HFFc6 (cell line): ENCODE measurements around the gene NELFB. TPM values are rescaled to one million over a fixed set of nuclear protein-coding genes. Genes with fewer than 3 reads are reported as not detected.

Source experiments
- DNase-seq: peaks from one replicate; pipeline ENCODE4 v3.0.0-alpha.2; 2018
- H3K27ac Mint-ChIP-seq: 2 replicates; pipeline ENCODE4 v1.8.0; 2020; ENCODE audit warnings: mild to moderate bottlenecking, mixed read lengths
- H3K27me3 Mint-ChIP-seq: 2 replicates; pipeline ENCODE4 v1.8.0; 2021; ENCODE audit warnings: mild to moderate bottlenecking, moderate library complexity, mixed read lengths; ENCODE audit not compliant: insufficient read depth
- H3K36me3 Mint-ChIP-seq: 2 replicates; pipeline ENCODE4 v1.8.0; 2021; ENCODE audit warnings: low read depth, mixed read lengths
- H3K4me1 Mint-ChIP-seq: 2 replicates; pipeline ENCODE4 v1.8.0; 2020; ENCODE audit warnings: low read depth, mixed read lengths
- H3K4me3 Mint-ChIP-seq: 2 replicates; pipeline ENCODE4 v1.8.0; 2020; ENCODE audit warnings: mild to moderate bottlenecking, moderate library complexity, mixed read lengths
- H3K9me3 Mint-ChIP-seq: 2 replicates; pipeline ENCODE4 v1.8.0; 2020; ENCODE audit warnings: mild to moderate bottlenecking, mixed read lengths
- CTCF ChIP-seq: fragments of 200-600 bp; sonication (generic); IDR thresholded peaks from 2 replicates; pipeline ENCODE4 v1.5.0; 2021; ENCODE audit warnings: antibody characterized with exemption, mild to moderate bottlenecking
- total RNA-seq, 6 experiments: library from RNA; stranded (reverse); fragmentation: NEBNext Ultra II Directional; extraction: Animal tissue kit (Norgen Biotek cat#: 25700); gene quantifications; 2 replicates in 1 of 6; 3 replicates in 5 of 6; pipeline ENCODE4 v1.2.3, GENCODE V29; 2021

NELFB gene
- total RNA-seq, 6 experiments from 2014 or later = 48.5 to 59.9 (median 52.7) TPM

- no peak for DNase-seq
- Mint-ChIP-seq H3K9me3 (no peaks in the 10 kb centered on the region), H3K4me1 (peaks cover 16% of the 10 kb centered on the region), H3K27me3 (peaks cover 7% of the 10 kb centered on the region), H3K4me3 (no peak overlapping the region), H3K36me3 (no peaks in the 10 kb centered on the region; the same call in 1 of the 2 replicates), H3K27ac (peak overlapping the region; percentile 72)
- peak; percentile 39 for TF ChIP-seq CTCF
Measured at GRCh38 chr9:137275588-137276472, 20.7 kb downstream of the NELFB start.

- H3K9me3 Mint-ChIP-seq = no peaks in the 10 kb centered on the region
- peak overlapping the region; percentile 97 for H3K27ac Mint-ChIP-seq
- peak overlapping the region; percentile 96 for H3K4me3 Mint-ChIP-seq
- no peak for TF ChIP-seq CTCF
- H3K27me3 Mint-ChIP-seq = peaks cover 7% of the 10 kb centered on the region
- H3K36me3 Mint-ChIP-seq = no peaks in the 10 kb centered on the region
- peak; percentile 24 for DNase-seq
- peaks cover 16% of the 10 kb centered on the region for H3K4me1 Mint-ChIP-seq
Measured at GRCh38 chr9:137276473-137277328, 21.6 kb downstream of the NELFB start.

DNA sequence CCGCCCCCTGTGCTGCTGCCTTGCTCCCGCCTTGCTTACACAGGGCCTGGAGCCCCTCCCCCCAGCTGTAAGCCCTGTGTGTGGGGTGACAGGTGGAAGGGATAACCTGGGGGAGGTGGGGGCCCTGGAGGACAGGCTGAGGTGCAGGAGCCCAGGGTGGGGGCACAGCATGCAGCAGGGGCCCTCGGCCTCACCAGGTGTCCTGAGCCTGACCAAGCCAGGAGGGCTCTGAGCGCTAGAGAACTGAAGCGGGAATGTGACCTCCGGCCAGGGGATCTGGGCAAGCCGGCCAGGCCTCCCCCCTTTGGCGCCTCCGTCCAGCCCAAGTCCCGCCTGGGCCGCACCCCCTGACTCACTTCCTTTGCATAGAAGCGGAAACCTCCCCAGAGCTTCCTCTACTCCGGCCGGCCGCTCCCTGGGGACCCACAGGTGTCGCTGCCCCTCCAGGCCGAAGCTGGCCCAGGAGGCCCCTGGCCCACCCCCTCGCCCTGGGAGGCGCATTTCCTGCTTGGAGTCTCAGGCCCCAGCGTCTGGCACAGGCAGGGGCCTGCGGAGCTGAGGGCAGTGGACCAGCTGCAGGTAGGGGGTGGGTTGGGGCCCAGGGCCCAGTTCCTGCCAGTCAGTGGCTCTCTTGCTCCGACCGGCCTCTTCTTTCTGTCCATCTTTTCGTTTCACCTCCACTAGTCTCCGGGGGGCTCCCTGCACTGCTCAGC is 22.4 kb downstream of the NELFB start, which contains the start of gene TOR4A:
Gene TOR4A, plus strand, starts transcription at position 398 of the 713 bp plus-strand sequence. CDS start 964 bp downstream, outside the sequence.
- Mint-ChIP-seq H3K4me3 (peak within 1 kb of the TSS; percentile 96), H3K9me3 (no peaks in the 10 kb centered on the region), H3K27ac (peak within 1 kb of the TSS; percentile 97), H3K4me1 (peaks cover 16% of the 10 kb centered on the region), H3K36me3 (peaks cover 2% of the 10 kb centered on the region; the same call in 1 of the 2 replicates), H3K27me3 (peaks cover 7% of the 10 kb centered on the region)
- peak; percentile 67 for TF ChIP-seq CTCF
- DNase-seq = peak; percentile 85

DNA sequence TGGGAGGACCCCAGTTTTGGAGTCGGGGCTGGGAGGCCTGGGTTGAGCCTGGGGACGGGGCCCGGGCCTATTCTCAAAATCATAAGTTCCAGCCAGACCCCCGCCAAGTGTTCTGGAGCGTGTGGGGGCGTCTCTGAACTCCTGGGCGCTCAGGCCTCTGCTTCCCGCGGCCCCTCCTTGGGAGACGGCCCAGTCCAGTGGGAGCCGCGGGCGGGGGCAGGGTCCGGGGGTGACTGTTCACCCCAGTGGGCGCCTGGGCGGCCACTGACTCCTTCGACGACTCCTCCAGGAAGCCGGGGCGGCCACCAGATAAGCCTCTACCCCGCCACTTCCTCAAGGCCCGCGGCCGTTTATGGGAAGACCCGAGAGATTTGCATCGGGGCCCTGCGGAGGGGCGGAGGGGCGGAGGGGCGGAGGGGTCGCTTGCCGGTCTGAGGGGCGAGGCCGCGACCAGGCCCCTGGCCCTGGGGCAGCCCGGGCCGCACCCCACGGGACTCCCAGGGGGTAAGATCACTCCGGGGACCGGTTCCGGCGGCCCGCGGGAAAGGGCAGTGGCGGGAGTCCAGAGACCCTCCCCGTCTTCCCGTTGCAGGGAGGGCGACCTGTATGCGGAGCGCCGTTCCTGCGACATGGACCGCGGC is 23.1 kb downstream of the NELFB start:
- DNase-seq = no peak
- no peak for TF ChIP-seq CTCF
- H3K36me3 Mint-ChIP-seq = peaks cover 8% of the 10 kb centered on the region; the same call in 1 of the 2 replicates
- H3K4me1 Mint-ChIP-seq = peaks cover 16% of the 10 kb centered on the region
- peak overlapping the region; percentile 96 for H3K4me3 Mint-ChIP-seq
- H3K27ac Mint-ChIP-seq = peak overlapping the region; percentile 97
- H3K9me3 Mint-ChIP-seq = no peaks in the 10 kb centered on the region
- peaks cover 7% of the 10 kb centered on the region for H3K27me3 Mint-ChIP-seq
